ENCODE results near the gene NREP. TPM values are rescaled to one million over a fixed set of nuclear protein-coding genes. Genes with fewer than 3 reads are reported as not detected.

Gene NREP
- total and polyA plus RNA-seq, 7 donors = 4.7 to 15.1 (median 5.5) TPM

DNA sequence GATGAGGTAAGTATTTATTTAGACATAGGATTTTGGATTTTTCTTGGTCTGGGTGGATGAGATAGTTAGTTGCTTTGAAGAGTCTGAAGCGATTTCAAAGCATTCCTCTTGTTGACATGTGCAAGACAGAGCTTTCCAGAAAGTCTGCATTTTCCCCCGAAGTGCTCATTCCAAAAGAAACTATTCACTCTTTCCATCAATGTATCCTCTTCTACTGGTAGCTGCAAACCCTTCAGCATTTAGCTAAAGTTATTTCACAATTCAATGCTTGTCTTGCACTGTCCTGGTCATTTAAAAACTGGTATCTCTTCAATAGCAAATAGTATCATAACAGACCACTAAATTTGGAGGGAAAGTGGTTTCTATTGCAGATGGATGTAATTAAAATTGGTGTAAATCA, 13.0 kb downstream of the NREP start:
- no peaks in the 10 kb centered on the region for H3K36me3 ChIP-seq (ENCODE audit: insufficient read depth in 1 of 2, low read depth in 1 of 2)
- intact Hi-C loops (cut with DNase I) = no loop called here
- no peak overlapping the region for H3K27ac ChIP-seq
- DNase-seq (no peak), ATAC-seq (no peak)
- 22 to 43% (median 28%) methylated on average over 2 of the region's 2 CpGs for whole genome bisulfite sequencing, 3 donors
- no peaks in the 10 kb centered on the region for H3K9me3 ChIP-seq
- peaks cover 80% of the 10 kb centered on the region for H3K4me1 ChIP-seq
- TF ChIP-seq, protein P1, sequence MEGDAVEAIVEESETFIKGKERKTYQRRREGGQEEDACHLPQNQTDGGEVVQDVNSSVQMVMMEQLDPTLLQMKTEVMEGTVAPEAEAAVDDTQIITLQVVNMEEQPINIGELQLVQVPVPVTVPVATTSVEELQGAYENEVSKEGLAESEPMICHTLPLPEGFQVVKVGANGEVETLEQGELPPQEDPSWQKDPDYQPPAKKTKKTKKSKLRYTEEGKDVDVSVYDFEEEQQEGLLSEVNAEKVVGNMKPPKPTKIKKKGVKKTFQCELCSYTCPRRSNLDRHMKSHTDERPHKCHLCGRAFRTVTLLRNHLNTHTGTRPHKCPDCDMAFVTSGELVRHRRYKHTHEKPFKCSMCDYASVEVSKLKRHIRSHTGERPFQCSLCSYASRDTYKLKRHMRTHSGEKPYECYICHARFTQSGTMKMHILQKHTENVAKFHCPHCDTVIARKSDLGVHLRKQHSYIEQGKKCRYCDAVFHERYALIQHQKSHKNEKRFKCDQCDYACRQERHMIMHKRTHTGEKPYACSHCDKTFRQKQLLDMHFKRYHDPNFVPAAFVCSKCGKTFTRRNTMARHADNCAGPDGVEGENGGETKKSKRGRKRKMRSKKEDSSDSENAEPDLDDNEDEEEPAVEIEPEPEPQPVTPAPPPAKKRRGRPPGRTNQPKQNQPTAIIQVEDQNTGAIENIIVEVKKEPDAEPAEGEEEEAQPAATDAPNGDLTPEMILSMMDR (IDR thresholded peaks at IDR 0.05) = no peak
- H3K27me3 ChIP-seq (ENCODE audit: insufficient read depth in 3 of 3, low read length in 2 of 3) = no peaks in the 10 kb centered on the region
- H3K4me3 ChIP-seq = no peak overlapping the region

- TF ChIP-seq, protein P1 (IDR thresholded peaks at IDR 0.05) = no peak
- intact Hi-C loops (cut with DNase I) = no loop called here
- no peak for ATAC-seq
- Histone ChIP-seq H3K4me1 (peaks cover 80% of the 10 kb centered on the region), H3K4me3 (no peak overlapping the region), H3K27me3 (ENCODE audit: insufficient read depth in 3 of 3, low read length in 2 of 3) (no peaks in the 10 kb centered on the region), H3K27ac (no peak overlapping the region), H3K36me3 (ENCODE audit: insufficient read depth in 1 of 2, low read depth in 1 of 2) (no peaks in the 10 kb centered on the region), H3K9me3 (no peaks in the 10 kb centered on the region)
- DNase-seq = no peak
- 44 to 48% (median 47%) methylated on average over 2 of the region's 2 CpGs for WGBS, 3 donors
Observed at GRCh38 chr5:111743512-111743911, 13.5 kb downstream of the NREP start.

DNA sequence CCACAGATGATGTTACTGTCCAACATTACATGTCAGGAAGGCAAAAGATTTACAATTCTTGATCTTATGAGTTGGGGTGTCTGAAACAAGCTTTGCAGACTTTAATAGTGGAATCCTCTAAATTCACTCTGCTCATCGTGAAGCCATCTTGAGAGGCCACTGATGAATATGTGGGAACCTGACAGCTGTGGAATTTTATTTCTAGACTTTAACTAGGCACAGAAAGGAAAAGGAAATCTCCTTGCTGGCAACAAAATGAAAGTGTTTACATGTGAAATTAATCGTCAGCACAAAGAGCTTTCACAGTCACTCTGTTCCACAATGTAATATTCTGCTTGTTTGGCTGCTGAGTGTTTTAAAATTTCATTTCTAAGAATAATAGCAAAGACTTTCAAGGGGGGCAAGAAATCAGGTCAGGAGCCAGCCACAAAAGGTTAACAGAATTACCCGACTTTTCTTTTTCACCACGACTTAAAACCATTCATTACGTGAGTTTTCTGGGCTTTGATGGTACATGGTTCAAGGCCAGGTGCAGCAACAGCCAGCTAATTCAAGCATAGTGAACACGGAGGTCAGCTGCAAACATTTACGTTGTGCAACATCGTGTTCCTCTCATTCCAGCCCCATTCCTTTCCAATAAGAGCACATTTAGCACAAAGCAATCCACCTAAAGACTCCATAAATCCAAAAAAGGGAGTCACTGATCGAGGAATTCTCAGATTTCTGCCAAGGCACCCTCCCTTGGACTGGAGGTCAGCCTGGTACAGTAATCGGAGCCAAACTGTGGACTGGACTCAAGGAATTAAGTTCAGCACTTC, 14.6 kb downstream of the NREP start:
- 5 to 11% (median 8%) methylated on average over 10 of the region's 10 CpGs for WGBS, 3 donors
- H3K4me3 ChIP-seq = peak overlapping the region; percentile 37
- intact Hi-C loops (cut with DNase I) = no loop called here
- peak overlapping the region; percentile 59 for H3K27ac ChIP-seq
- ATAC-seq (peak; percentile 49 to 82 (median 74)), DNase-seq (peak in 1 of 2 donors; percentile 16)
- peaks cover 82% of the 10 kb centered on the region for H3K4me1 ChIP-seq
- H3K9me3 ChIP-seq = no peaks in the 10 kb centered on the region
- TF ChIP-seq, protein P1 (IDR thresholded peaks at IDR 0.05) = no peak
- no peaks in the 10 kb centered on the region for H3K36me3 ChIP-seq (ENCODE audit: insufficient read depth in 1 of 2, low read depth in 1 of 2)
- H3K27me3 ChIP-seq (ENCODE audit: insufficient read depth in 3 of 3, low read length in 2 of 3) = no peaks in the 10 kb centered on the region

DNA sequence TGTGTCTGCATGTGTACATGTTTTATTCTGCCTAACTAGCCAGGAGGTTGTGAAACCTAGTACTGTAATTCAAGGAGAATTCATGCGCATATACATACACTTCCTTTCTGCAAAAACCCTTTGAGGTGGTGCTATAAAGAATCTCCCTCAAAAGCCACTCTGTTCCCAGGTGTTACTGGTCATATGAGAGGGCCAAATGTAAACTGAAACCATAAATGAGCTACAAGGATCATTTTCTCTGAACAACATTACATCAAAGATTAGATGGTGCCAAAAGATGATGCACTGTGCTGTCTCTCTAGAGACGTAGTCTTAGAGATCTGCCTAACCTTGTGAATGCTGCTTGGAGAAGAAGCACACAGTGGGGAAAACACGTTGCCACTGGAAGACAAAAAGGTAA, 15.7 kb downstream of the NREP start:
- Histone ChIP-seq H3K27ac (no peak overlapping the region), H3K27me3 (ENCODE audit: insufficient read depth in 3 of 3, low read length in 2 of 3) (no peaks in the 10 kb centered on the region), H3K4me1 (peaks cover 82% of the 10 kb centered on the region), H3K36me3 (ENCODE audit: insufficient read depth in 1 of 2, low read depth in 1 of 2) (no peaks in the 10 kb centered on the region), H3K4me3 (no peak overlapping the region), H3K9me3 (no peaks in the 10 kb centered on the region)
- DNase-seq = no peak
- 40 to 52% (median 42%) methylated on average over 3 of the region's 3 CpGs for WGBS, 3 donors
- intact Hi-C loops (cut with DNase I) = no loop called here
- TF ChIP-seq, protein P1 (IDR thresholded peaks at IDR 0.05) = no peak
- peak in 2 of 4 donors; percentile 29 to 34 for ATAC-seq
